GM21825 (cell line): ENCODE measurements around the gene SNED1.

ENCODE experiments used
- ATAC-seq: cut with Tn5 transposase; IDR thresholded peaks from one replicate; pipeline ENCODE4 v1.9.1; 2021; ENCODE audit warnings: mild to moderate bottlenecking, moderate library complexity; ENCODE audit not compliant: unreplicated experiment

Gene SNED1

DNA sequence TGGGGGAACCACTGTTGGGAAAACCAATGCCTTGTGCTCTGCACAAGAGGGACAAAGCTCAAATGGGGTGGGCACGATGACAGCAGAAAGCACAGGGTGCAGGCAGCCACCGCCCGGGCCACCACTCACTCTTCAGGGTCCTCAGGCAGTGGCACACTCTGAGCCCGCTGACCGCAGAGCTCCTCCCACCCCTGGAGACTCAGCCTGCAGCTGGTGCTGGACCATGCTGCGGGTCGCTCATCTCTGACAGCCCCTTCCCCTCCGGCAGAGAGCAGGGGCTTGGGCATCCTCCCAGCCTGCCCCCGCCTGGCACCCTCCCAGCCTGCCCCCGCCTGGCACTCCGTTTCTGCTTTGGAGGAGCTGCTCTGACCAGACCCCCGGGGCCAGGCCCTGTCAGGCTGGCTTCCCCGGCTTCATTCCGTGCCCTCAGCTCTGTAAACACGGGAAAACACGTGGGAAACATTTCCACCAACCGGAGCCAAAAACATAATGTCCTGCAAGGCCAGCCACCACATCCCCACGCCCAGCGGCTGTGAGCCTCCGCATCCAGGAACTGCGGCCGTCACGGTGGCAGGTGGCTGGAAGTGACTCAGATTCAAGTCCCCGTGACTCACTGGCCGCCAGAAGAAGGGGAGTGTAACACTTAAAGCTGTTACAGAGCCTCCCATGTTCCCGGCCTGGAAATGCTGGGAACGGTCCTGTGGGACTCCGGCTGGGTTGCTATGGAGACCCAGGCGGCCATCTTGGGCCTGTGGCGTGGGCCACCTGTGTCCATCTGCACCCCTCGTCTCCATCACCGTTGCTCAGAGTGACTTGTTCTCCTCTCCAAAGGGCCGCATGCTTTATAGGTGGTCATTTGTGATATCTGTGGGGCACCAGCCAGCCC is 6.8 kb upstream of the SNED1 start:
- no peak for ATAC-seq

DNA sequence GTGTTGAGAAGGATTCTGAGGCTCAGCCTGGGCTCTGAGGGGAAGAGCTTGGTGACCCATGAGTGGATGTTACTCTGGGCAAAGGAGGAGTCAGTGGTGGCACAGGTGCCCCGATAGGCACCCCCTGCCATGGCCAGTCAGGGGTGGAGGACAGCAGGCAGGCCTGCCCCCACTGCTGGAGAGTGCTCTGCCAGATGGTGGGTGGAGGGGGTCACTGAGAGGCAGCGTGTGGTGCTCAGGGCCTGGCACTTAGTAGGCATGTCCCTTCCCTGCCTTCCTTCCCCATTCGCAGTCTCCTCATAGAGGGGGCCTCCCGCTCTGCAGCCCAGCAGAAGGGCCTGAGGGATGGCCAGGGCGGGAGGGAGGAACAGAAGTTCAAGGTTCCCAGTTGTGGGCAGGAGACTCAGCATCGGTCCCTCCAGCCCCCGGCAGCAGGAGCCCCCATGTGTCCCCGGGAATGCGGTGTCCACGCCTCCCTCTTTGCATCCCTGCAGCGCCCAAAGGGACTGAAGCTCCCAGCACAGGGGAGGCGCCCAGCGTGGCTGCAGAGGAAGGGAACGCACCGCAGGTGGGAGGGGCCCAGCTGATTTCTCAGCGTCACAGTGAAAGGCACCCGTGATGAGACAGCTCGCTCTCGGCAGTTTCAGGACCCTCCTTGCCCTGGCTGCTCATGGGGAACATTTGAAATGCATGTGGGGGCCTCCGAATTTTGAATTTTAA is 5.7 kb upstream of the SNED1 start:
- no peak for ATAC-seq

DNA sequence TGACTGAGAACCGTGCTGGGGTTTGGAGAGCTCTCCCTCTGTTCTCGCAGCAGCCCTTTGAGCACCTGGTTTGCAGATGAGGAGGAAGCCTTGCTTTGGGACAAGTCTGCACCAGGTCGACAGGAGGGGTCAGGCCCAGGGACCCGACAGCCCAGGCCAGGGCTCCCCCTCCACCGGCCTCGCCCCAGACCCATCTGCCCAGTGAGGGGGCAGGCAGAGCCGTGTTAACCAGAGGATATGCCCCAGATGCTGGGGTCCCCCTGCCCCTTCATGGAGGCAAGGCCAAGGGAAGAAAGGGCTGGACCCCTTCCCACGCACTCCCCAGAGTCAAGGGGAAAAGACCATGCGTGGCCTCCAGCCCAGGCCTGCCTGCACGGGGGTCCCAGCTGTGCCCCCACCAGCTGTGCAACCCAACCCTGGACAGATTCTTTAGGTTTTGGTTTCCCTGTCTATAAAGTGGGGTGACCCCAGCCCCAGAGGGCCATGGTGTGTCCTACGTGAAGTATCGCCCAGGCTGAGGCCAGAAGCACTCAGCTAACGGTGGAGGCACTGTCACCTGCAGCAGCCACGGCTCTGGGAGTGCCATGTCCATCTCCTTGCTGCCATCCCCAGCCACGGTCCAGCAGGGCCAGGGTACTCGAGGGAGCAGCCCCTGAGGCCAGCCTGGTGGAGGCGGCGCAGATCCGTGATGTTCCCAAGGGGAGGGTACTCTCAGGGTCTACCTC is 4.8 kb upstream of the SNED1 start:
- no peak for ATAC-seq

DNA sequence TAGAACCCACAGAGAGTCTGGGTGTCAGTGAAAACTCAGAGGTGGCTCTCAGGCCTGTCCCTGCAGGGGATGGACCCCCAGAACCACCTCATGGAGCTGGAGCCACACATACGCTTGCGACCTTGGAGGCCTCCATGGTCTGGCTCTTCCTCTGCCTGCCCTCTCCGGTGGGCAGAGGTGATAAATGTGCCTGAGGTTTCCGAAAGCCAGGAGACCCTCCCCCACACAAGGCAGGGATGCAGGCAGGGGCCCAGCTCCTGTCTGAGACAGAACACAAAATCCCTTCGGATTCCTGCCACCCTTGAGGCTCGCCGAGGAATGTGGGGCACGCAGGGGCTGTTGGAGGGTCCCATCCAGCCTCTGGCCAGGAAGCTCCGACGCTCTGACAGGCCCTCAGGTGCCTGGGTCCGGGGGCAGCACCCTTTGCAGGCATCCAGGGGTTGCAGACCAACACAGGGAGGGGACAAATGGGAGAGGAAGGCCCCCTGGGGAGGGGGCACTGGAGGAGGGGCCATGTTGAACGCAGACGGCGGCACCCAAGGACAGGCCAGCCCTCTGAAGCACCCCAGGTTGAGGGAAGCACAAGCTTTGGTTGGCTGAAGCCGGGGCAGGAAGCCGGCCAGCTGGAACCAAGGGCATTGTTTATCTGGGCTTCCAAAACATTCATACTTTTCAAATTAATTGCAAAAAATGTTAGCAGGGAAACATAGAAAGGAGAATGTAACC is 4.1 kb upstream of the SNED1 start:
- no peak for ATAC-seq

GRCh38 chr2:240995041-240996021 is 3.1 kb upstream of the SNED1 start:
- no peak for ATAC-seq

DNA sequence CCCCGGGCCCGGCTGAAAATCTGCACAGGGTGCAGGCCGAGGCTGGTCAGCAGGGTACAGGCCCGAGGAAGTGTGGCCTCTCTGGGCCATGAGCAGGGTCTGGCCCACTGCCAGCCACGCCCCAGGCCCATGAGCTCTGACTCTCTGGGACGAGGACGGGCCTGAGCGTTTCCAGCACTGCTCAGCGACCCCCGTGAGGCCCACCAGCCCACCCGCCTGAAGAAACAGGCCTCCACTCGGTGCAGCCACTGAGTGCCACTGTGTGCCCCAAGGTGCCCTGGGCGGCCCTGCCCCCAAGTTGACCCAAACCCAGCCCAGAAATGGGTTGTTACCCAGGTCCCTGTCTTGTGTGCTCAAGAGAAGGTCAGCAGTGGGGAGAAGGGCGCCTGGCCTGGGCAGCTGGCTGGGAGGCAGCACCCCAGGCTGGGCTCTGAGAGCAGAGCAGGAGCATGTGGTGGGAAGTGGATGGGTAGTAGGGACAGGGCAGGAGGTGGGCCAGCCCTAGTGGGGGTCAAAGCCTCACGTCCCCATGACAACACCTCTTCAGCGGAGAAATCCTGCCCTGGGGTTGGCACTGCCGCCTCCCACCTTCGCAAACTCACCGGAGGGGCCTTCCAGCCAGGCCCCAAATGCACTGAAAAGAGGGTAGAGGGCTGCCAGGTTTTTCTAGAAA is 2.1 kb upstream of the SNED1 start:
- ATAC-seq: no peak

GRCh38 chr2:240996834-240997140 is 1.6 kb upstream of the SNED1 start:
- ATAC-seq: no peak

- ATAC-seq: no peak
Measured at GRCh38 chr2:240997141-240997855, 1.1 kb upstream of the SNED1 start.

GRCh38 chr2:240998706-240998994 is 232 bp downstream of the SNED1 start:
- ATAC-seq: no peak

DNA sequence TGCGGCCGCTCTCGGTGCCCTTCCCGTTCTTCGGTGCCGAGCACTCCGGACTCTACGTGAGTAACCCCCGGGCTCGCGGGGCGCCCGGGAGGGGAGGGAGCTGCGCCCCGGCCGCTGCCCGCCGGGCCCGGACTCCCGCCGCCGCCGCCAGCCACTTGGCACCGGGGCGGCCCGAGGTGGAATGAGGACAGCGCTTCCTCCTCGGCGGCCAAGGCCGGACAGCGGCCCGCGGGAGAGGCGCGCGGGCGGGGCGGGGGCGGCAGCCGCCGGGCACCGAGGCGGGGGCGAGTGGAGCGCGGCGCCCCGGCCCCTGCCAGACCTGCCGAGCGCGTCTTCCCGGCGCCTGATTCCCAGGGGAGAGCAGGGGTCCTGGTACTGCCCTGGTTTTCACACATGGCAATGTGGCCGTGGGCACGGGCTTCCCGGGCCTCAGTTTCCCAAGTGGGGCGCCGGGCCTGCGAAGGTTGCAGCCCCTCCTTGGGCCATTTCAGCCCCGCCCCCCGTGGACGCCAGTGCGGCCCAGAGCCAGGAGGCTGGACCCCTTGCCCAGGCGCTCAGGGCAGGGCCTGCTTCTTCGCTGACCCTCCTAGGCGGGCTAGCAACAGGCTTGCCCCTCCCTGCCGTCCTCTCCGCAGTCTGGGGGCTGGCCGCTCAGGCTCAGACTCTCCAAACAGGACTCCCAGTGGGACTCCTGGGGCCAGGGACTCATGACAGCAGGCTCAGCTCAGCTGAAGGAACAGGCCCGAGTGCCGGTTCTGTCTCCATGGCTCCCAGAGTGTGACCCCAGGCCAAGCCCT is 775 bp downstream of the SNED1 start:
- ATAC-seq: no peak

DNA sequence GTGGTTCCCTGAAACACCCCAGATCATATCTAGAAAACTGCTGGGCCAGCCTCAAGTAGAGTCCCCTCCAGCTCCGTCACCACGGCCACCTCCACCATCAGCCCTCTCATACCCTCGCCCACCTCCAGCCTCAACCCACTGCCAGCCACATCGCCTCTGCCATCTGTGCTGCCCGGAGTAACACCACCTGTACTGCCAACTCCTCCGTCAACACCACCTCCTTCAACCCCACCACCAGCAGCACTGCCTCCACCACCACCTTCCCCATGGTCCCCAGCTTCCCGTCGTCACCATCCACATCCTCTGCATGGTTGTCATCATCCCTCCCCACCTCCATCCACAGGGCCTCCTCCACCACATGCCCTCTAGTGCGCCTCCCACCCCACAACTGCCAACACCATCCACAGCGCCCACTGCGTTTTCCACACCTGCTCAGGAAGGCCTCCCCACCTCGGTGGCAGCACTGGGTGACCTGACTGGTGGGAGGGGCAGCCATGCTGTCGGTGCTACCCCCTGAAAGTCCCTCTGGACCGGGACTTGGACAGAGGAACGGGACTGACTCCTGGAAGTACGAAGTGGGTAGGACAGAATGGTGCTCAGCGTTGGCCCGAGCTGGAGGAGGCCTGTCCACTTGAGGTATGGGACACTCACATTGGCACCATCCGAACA is 1.6 kb downstream of the SNED1 start:
- ATAC-seq: no peak

DNA sequence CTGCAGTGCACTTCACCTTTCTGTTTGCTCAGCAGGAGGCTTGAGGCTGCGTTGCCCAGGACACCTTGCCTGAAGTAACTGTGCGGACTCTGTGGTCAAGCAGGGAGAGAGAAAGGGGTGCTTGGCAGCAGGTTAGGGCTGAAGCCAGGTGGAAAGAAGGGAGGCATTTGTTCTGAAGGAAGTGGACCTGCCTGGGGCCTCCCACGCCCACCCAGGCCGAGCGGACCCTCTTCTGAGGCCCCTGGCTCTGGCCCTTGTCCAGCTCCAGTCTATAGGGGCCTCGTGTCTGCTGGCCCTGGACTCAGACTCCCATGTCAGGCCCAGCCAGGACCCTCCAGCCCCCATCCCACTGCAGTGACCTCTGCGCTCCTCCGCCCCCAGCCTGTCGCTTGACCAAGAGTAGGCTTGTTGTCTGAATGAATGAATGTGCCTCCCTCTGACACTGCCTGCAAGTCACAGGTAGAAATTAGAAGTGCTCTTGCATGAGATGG is 2.5 kb downstream of the SNED1 start:
- ATAC-seq: no peak

DNA sequence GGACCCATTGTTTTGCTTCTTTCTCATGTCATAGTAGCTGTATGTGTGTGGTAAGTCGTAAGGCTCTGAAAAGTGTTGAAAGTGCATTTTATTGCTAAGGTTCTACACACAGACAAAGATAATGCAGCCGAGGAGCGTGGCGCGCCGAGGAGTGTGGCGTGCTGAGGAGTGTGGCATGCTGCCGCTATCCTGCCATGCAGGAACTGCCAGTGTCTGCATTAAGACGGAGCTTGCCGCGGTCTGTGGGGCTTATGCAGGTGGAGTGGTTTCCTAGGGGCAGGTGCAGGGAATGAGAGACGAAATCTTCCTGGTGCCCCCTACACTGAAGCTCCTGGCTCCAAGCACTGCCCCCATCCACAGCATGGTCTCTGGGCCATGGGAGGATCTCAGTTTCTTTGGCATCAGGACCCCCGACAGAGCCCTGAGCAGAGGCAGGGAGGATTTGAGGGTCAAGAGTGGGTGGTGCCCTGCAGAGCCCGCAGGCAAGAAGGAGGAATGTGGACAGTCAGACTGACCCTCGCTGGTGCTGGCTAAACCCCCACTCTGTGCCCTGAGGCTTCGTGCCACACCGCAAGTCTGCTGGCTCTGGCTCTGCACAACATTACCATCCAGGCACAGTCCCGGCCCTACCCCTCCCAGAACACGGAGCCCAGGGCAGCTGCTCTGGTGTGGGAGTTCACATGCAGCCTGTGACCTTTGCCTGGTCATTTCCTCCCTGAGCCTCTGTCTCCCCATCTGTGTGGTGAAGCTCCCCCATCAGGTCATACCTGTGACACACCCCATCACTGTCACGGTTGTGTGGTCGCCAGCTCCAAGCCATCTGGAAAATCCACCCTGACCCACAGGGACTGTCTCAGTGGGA is 3.2 kb downstream of the SNED1 start:
- ATAC-seq: no peak

DNA sequence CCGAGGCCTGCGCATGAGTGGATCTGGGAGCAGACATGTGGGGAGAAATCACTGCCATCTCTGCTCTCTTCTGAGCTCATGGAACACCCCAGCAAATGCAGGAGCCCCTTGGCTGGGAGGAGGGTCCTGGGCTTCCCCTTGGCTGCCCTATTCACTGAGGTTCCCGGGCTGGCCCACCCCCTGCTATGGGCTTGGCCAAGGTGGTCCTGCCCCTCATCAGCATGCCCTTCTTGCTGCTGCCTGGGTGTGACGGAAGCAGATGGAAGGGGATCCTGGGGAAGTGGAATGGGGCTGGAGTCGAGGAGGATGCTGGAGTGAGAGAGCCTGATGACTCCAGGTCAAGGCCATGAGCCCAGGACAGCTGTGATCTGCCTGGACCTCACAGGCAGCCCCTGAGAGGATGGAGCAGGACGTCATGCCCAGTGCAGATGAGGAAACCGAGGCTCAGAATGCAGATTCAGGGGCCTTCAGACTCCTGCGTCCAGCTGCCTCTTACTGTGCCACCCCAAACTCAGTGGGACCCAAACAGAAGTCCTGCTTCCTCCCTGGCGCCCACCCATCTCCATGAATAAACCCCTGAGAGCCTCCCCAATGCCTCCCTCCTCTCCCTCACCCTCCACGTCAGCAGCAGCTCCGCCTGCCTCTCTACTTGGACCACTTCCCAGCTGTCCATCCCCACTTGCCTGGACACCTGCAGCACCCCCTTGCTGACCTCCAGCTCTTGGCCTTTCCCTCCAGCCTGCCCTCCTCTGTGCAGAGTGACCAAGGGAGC is 4.0 kb downstream of the SNED1 start:
- no peak for ATAC-seq

GRCh38 chr2:241003047-241003360 is 4.6 kb downstream of the SNED1 start:
- no peak for ATAC-seq

DNA sequence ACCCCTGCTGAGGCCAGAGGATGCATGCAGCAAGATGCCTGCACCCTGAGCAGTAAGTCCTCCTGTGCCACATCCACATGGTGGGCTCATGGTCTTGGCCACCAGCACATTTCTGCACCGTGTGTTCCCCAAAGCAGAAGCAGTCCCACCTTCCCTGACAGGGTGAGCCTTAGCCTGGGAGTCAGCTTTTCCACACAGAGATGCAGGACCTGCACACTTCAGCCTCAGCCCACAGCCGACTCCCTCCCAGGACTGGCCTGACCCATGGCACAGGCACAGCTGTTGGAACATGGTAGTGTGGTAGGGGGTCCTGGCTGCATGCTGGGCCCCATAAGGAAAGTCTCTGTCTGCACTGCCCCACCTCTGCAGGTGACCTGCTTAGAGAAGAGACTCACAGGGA is 5.0 kb downstream of the SNED1 start:
- no peak for ATAC-seq
